Dedifferentiated amniotic fluid mesenchymal stem cell (primary cell): ENCODE results near the gene SCN11A.

Experiments
- DNase-seq: peaks from one replicate; pipeline ENCODE4 v3.0.0-alpha.2; 2016; ENCODE audit errors: extremely low spot score

Gene SCN11A

GRCh38 chr3:39051649-39052561, at the start of gene SCN11A, which contains the start of gene WDR48:
Gene SCN11A, minus strand, starts transcription at chr3:39051944. Its CDS starts 101,582 bp downstream, at chr3:38950362.
Gene WDR48, plus strand, starts transcription at chr3:39052016. Its CDS starts 10 bp downstream, at chr3:39052026.
- peak; percentile 91 for DNase-seq

GRCh38 chr3:39101022-39101689, 49.4 kb upstream of the SCN11A start:
- DNase-seq = no peak

GRCh38 chr3:39100500-39100886, 48.7 kb upstream of the SCN11A start:
- no peak for DNase-seq

- no peak for DNase-seq
Observed at GRCh38 chr3:39099738-39100499, 48.2 kb upstream of the SCN11A start.

- no peak for DNase-seq
Observed at GRCh38 chr3:39099242-39099641, 47.5 kb upstream of the SCN11A start.

GRCh38 chr3:39098473-39099000, 46.8 kb upstream of the SCN11A start:
- DNase-seq = no peak

GRCh38 chr3:39097716-39098472, 46.1 kb upstream of the SCN11A start:
- DNase-seq = no peak

GRCh38 chr3:39096775-39097174, 45.0 kb upstream of the SCN11A start:
- DNase-seq = no peak

- no peak for DNase-seq
Observed at GRCh38 chr3:39095778-39096177, 44.0 kb upstream of the SCN11A start.

- DNase-seq = no peak
Observed at GRCh38 chr3:39094851-39095677, 43.3 kb upstream of the SCN11A start.

GRCh38 chr3:39090922-39091321, 39.2 kb upstream of the SCN11A start:
- DNase-seq = no peak

- no peak for DNase-seq
Observed at GRCh38 chr3:39088889-39089288, 37.1 kb upstream of the SCN11A start.

GRCh38 chr3:39088456-39088855, 36.7 kb upstream of the SCN11A start:
- DNase-seq = no peak

- no peak for DNase-seq
Observed at GRCh38 chr3:39086144-39086543, 34.4 kb upstream of the SCN11A start.

- DNase-seq = no peak
Observed at GRCh38 chr3:39082666-39083313, 31.0 kb upstream of the SCN11A start.

- no peak for DNase-seq
Observed at GRCh38 chr3:39080026-39080425, 28.3 kb upstream of the SCN11A start.

- no peak for DNase-seq
Observed at GRCh38 chr3:39079530-39079929, 27.8 kb upstream of the SCN11A start.

- no peak for DNase-seq
Observed at GRCh38 chr3:39075910-39076309, 24.2 kb upstream of the SCN11A start.

- no peak for DNase-seq
Observed at GRCh38 chr3:39068556-39068955, 16.8 kb upstream of the SCN11A start.

GRCh38 chr3:39067286-39067685, 15.5 kb upstream of the SCN11A start:
- DNase-seq = no peak
